Neuronal stem cell (in vitro differentiated cells): ENCODE data around the gene CACTIN.

Experiments
- DNase-seq: peaks from one replicate; pipeline ENCODE4 v3.0.0-alpha.2; 2013; ENCODE audit warnings: low spot score
- H2AFZ ChIP-seq: one replicate; pipeline ENCODE4 v1.6.1; 2013; ENCODE audit warnings: mild to moderate bottlenecking, low read length, inconsistent platforms
- H2AK5ac ChIP-seq: 2 replicates; pipeline ENCODE4 v1.6.1; 2013; ENCODE audit warnings: low read depth, mild to moderate bottlenecking, inconsistent platforms, low read length, moderate library complexity, mixed read lengths
- H2BK120ac ChIP-seq: 2 replicates; pipeline ENCODE4 v1.6.1; 2013; ENCODE audit warnings: low read depth, mild to moderate bottlenecking, inconsistent platforms, low read length, moderate library complexity, mixed read lengths
- H2BK12ac ChIP-seq: one replicate; pipeline ENCODE4 v1.6.1; 2013; ENCODE audit warnings: low read length, inconsistent platforms
- H2BK15ac ChIP-seq: 2 replicates; pipeline ENCODE4 v1.6.1; 2013; ENCODE audit warnings: mild to moderate bottlenecking, low read length, inconsistent platforms, mixed read lengths
- H2BK5ac ChIP-seq: one replicate; pipeline ENCODE4 v1.6.1; 2013; ENCODE audit warnings: inconsistent platforms, mild to moderate bottlenecking, low read length, moderate library complexity
- H3K14ac ChIP-seq: one replicate; pipeline ENCODE4 v1.6.1; 2013; ENCODE audit warnings: low read length, inconsistent platforms
- H3K18ac ChIP-seq: 2 replicates; pipeline ENCODE4 v1.6.1; 2013; ENCODE audit warnings: low read length, inconsistent platforms
- H3K23ac ChIP-seq: 2 replicates; pipeline ENCODE4 v1.6.1; 2013; ENCODE audit warnings: low read depth, mild to moderate bottlenecking, mixed read lengths, low read length, inconsistent platforms; ENCODE audit not compliant: poor library complexity
- H3K27ac ChIP-seq: replicated peaks from 3 replicates; pipeline ENCODE4 v1.5.1; 2013; ENCODE audit warnings: low read length, inconsistent platforms
- H3K27me3 ChIP-seq, 3 experiments: 2 replicates each; pipeline ENCODE4 v1.6.1; 2013; ENCODE audit warnings: low read length in 3 of 3, mild to moderate bottlenecking in 2 of 3, inconsistent platforms in 1 of 3, low read depth in 1 of 3, mixed read lengths in 1 of 3, moderate library complexity in 1 of 3; ENCODE audit not compliant: control insufficient read depth in 3 of 3, insufficient read depth in 3 of 3
- H3K36me3 ChIP-seq, 2 donors: replicated peaks in 1 of 2; 2 replicates each; pipeline ENCODE4 v1.6.1; 2013; ENCODE audit warnings: low read length in 2 of 2; ENCODE audit not compliant: control insufficient read depth in 2 of 2, insufficient read depth in 2 of 2
- H3K4ac ChIP-seq: 2 replicates; pipeline ENCODE4 v1.6.1; 2013; ENCODE audit warnings: inconsistent platforms, mild to moderate bottlenecking, low read length, moderate library complexity
- H3K4me1 ChIP-seq, 2 donors: 1 replicate in 1 of 2; 2 replicates in 1 of 2; pipeline ENCODE4 v1.6.1; 2013; ENCODE audit warnings: low read length in 2 of 2, low read depth in 1 of 2; ENCODE audit not compliant: control insufficient read depth in 2 of 2, insufficient read depth in 1 of 2
- H3K4me2 ChIP-seq: one replicate; pipeline ENCODE4 v1.6.1; 2013; ENCODE audit warnings: mild to moderate bottlenecking, low read length, inconsistent platforms; ENCODE audit not compliant: insufficient read depth, poor library complexity, severe bottlenecking
- H3K4me3 ChIP-seq, 2 donors: 2 replicates each; pipeline ENCODE4 v1.5.1; 2013; ENCODE audit warnings: low read length in 2 of 2, mild to moderate bottlenecking in 2 of 2, inconsistent platforms in 1 of 2, moderate library complexity in 1 of 2
- H3K79me1 ChIP-seq: one replicate; pipeline ENCODE4 v1.6.1; 2013; ENCODE audit warnings: low read depth, mild to moderate bottlenecking, inconsistent platforms, low read length, moderate library complexity
- H3K9ac ChIP-seq: one replicate; pipeline ENCODE4 v1.6.1; 2013; ENCODE audit warnings: mild to moderate bottlenecking, low read depth, low read length, inconsistent platforms; ENCODE audit not compliant: poor library complexity
- H3K9me3 ChIP-seq, 2 donors: replicated peaks in 1 of 2; 2 replicates each; pipeline versions ENCODE3 to v1.6.1; 2013; ENCODE audit warnings: low read length in 2 of 2, mild to moderate bottlenecking in 2 of 2, inconsistent platforms in 1 of 2, low read depth in 1 of 2, mixed read lengths in 1 of 2, moderate library complexity in 1 of 2; ENCODE audit not compliant: control insufficient read depth in 2 of 2, insufficient read depth in 1 of 2
- H4K8ac ChIP-seq: one replicate; pipeline ENCODE4 v1.6.1; 2013; ENCODE audit warnings: low read depth, mild to moderate bottlenecking, inconsistent platforms, low read length, moderate library complexity
- H4K91ac ChIP-seq: one replicate; pipeline ENCODE4 v1.6.1; 2013; ENCODE audit warnings: low read length, low read depth, mild to moderate bottlenecking, inconsistent platforms; ENCODE audit not compliant: poor library complexity
- WGBS, 2 donors: extraction: QIAGEN DNeasy Blood & Tissue Kit; methylation state at CpG; one replicate each; pipeline ENCODE4 v1.1.7; 2013; ENCODE audit warnings: missing lambda C conversion rate in 2 of 2, mixed read lengths in 1 of 2; ENCODE audit not compliant: insufficient read length in 2 of 2, insufficient replicate concordance in 1 of 2; ENCODE audit errors: extremely low coverage in 2 of 2; 5-methylcytosine and 5-hydroxymethylcytosine counted together

Gene CACTIN

GRCh38 chr19:3672993-3673392 lies 46.4 kb upstream of the CACTIN start:
- H3K18ac ChIP-seq = peak overlapping the region; percentile 48
- no peak overlapping the region for H2BK15ac ChIP-seq
- H4K8ac ChIP-seq = no peak overlapping the region
- H3K9ac ChIP-seq = peak overlapping the region; percentile 50
- H2AFZ ChIP-seq = no peak overlapping the region
- H3K4me1 ChIP-seq = peaks cover 40 to 46% of the 10 kb centered on the region in 2 donors
- WGBS, 2 donors = no CpG with 5 or more reads among the region's 13 CpGs
- no peak overlapping the region for H2BK12ac ChIP-seq
- H3K14ac ChIP-seq = peak overlapping the region; percentile 47
- no peak for DNase-seq
- H3K23ac ChIP-seq = peak overlapping the region; percentile 68
- no peak overlapping the region for H3K4me3 ChIP-seq
- no peak overlapping the region for H2BK5ac ChIP-seq
- no peaks in the 10 kb centered on the region for H3K36me3 ChIP-seq
- no peaks in the 10 kb centered on the region for H3K27me3 ChIP-seq
- no peak overlapping the region for H2AK5ac ChIP-seq
- H2BK120ac ChIP-seq = no peak overlapping the region
- H3K4me2 ChIP-seq = no peak overlapping the region
- peaks cover 29% of the 10 kb centered on the region for H3K79me1 ChIP-seq
- H3K9me3 ChIP-seq = no peaks in the 10 kb centered on the region
- no peak overlapping the region for H3K27ac ChIP-seq
- no peak overlapping the region for H4K91ac ChIP-seq
- H3K4ac ChIP-seq = no peak overlapping the region

GRCh38 chr19:3672575-3672948 lies 46.0 kb upstream of the CACTIN start:
- no peak overlapping the region for H3K4ac ChIP-seq
- no peak overlapping the region for H2AFZ ChIP-seq
- no peaks in the 10 kb centered on the region for H3K9me3 ChIP-seq
- no CpG with 5 or more reads among the region's 8 CpGs for WGBS, 2 donors
- H2BK5ac ChIP-seq = no peak overlapping the region
- peak overlapping the region; percentile 75 for H3K23ac ChIP-seq
- peak overlapping the region; percentile 97 for H2AK5ac ChIP-seq
- peak overlapping the region; percentile 86 for H4K8ac ChIP-seq
- peak overlapping the region; percentile 31 for H2BK12ac ChIP-seq
- H3K14ac ChIP-seq = no peak overlapping the region
- H3K27ac ChIP-seq = no peak overlapping the region
- no peaks in the 10 kb centered on the region for H3K27me3 ChIP-seq
- H3K36me3 ChIP-seq = no peaks in the 10 kb centered on the region
- peaks cover 26% of the 10 kb centered on the region for H3K79me1 ChIP-seq
- peak overlapping the region; percentile 85 for H3K18ac ChIP-seq
- no peak overlapping the region for H3K4me3 ChIP-seq
- H3K9ac ChIP-seq = no peak overlapping the region
- H3K4me2 ChIP-seq = no peak overlapping the region
- H2BK120ac ChIP-seq = no peak overlapping the region
- H2BK15ac ChIP-seq = no peak overlapping the region
- H4K91ac ChIP-seq = no peak overlapping the region
- DNase-seq = no peak
- peaks cover 40 to 47% of the 10 kb centered on the region in 2 donors for H3K4me1 ChIP-seq

- H2BK15ac ChIP-seq = no peak overlapping the region
- H3K79me1 ChIP-seq = peaks cover 29% of the 10 kb centered on the region
- H3K27ac ChIP-seq = peak overlapping the region; percentile 43
- H3K27me3 ChIP-seq = no peaks in the 10 kb centered on the region
- DNase-seq = no peak
- peaks cover 0 to 2% of the 10 kb centered on the region in 2 donors for H3K36me3 ChIP-seq
- no peak overlapping the region for H2BK5ac ChIP-seq
- no peak overlapping the region for H3K4me3 ChIP-seq
- H2AK5ac ChIP-seq = peak overlapping the region; percentile 97
- H2BK120ac ChIP-seq = no peak overlapping the region
- peak overlapping the region; percentile 97 for H3K23ac ChIP-seq
- H4K91ac ChIP-seq = no peak overlapping the region
- no peak overlapping the region for H3K4ac ChIP-seq
- H2BK12ac ChIP-seq = no peak overlapping the region
- H3K4me1 ChIP-seq = peaks cover 40 to 47% of the 10 kb centered on the region in 2 donors
- no peak overlapping the region for H2AFZ ChIP-seq
- peak overlapping the region; percentile 91 for H3K18ac ChIP-seq
- H3K14ac ChIP-seq = peak overlapping the region; percentile 75
- peak overlapping the region; percentile 5 for H4K8ac ChIP-seq
- peak overlapping the region; percentile 66 for H3K9ac ChIP-seq
- no peak overlapping the region for H3K4me2 ChIP-seq
- WGBS, 2 donors = no CpG with 5 or more reads among the region's 40 CpGs
- H3K9me3 ChIP-seq = no peaks in the 10 kb centered on the region
These were observed 45.3 kb upstream of the CACTIN start for GRCh38 chr19:3671680-3672574.
